Measurements from ENCODE around the gene BAIAP2L2.

BAIAP2L2 gene

GRCh38 chr22:38077096-38077495 lies 33.4 kb downstream of the BAIAP2L2 start:
- Histone ChIP-seq H3K9me3 (ENCODE audit: control insufficient read depth, low read depth, low read length) (no peaks in the 10 kb centered on the region), H3K4me3 (ENCODE audit: low read length) (no peak overlapping the region), H3K27ac (ENCODE audit: low read length) (no peak overlapping the region), H3K9ac (ENCODE audit: low read length) (no peak overlapping the region), H3K36me3 (ENCODE audit: control insufficient read depth, low read depth, low read length) (peaks cover 14% of the 10 kb centered on the region), H3K4me1 (ENCODE audit: control insufficient read depth, low read depth, low read length) (no peaks in the 10 kb centered on the region), H3K27me3 (ENCODE audit: control insufficient read depth, insufficient read depth, low read length) (peaks cover 23% of the 10 kb centered on the region)

- no peak overlapping the region for H3K9ac ChIP-seq (ENCODE audit: low read length)
- H3K4me3 ChIP-seq (ENCODE audit: low read length) = no peak overlapping the region
- H3K9me3 ChIP-seq (ENCODE audit: control insufficient read depth, low read depth, low read length) = no peaks in the 10 kb centered on the region
- H3K4me1 ChIP-seq (ENCODE audit: control insufficient read depth, low read depth, low read length) = no peaks in the 10 kb centered on the region
- peaks cover 24% of the 10 kb centered on the region for H3K36me3 ChIP-seq (ENCODE audit: control insufficient read depth, low read depth, low read length)
- peaks cover 14% of the 10 kb centered on the region for H3K27me3 ChIP-seq (ENCODE audit: control insufficient read depth, insufficient read depth, low read length)
- no peak overlapping the region for H3K27ac ChIP-seq (ENCODE audit: low read length)
Observed at GRCh38 chr22:38075961-38076360, 34.5 kb downstream of the BAIAP2L2 start.

- Histone ChIP-seq H3K9ac (ENCODE audit: low read length) (no peak overlapping the region), H3K27ac (ENCODE audit: low read length) (no peak overlapping the region)
Observed at GRCh38 chr22:38075105-38075825, 35.2 kb downstream of the BAIAP2L2 start.

GRCh38 chr22:38074181-38075104 lies 36.0 kb downstream of the BAIAP2L2 start:
- H3K27ac ChIP-seq (ENCODE audit: low read length) = no peak overlapping the region
- H3K9me3 ChIP-seq (ENCODE audit: control insufficient read depth, low read depth, low read length) = no peaks in the 10 kb centered on the region
- no peak overlapping the region for H3K9ac ChIP-seq (ENCODE audit: low read length)
- no peaks in the 10 kb centered on the region for H3K27me3 ChIP-seq (ENCODE audit: control insufficient read depth, insufficient read depth, low read length)
- peaks cover 24% of the 10 kb centered on the region for H3K36me3 ChIP-seq (ENCODE audit: control insufficient read depth, low read depth, low read length)
- no peaks in the 10 kb centered on the region for H3K4me1 ChIP-seq (ENCODE audit: control insufficient read depth, low read depth, low read length)
- no peak overlapping the region for H3K4me3 ChIP-seq (ENCODE audit: low read length)

More at GRCh38 chr22:38075105-38075825, 35.2 kb downstream of the BAIAP2L2 start:
- Histone ChIP-seq H3K4me1 (ENCODE audit: control insufficient read depth, low read depth, low read length) (no peaks in the 10 kb centered on the region), H3K9me3 (ENCODE audit: control insufficient read depth, low read depth, low read length) (no peaks in the 10 kb centered on the region), H3K36me3 (ENCODE audit: control insufficient read depth, low read depth, low read length) (peaks cover 24% of the 10 kb centered on the region), H3K4me3 (ENCODE audit: low read length) (no peak overlapping the region), H3K27me3 (ENCODE audit: control insufficient read depth, insufficient read depth, low read length) (peaks cover 7% of the 10 kb centered on the region)

GRCh38 chr22:38073150-38074130 lies 37.0 kb downstream of the BAIAP2L2 start:
- peaks cover 24% of the 10 kb centered on the region for H3K36me3 ChIP-seq (ENCODE audit: control insufficient read depth, low read depth, low read length)
- no peaks in the 10 kb centered on the region for H3K27me3 ChIP-seq (ENCODE audit: control insufficient read depth, insufficient read depth, low read length)
- no peak overlapping the region for H3K9ac ChIP-seq (ENCODE audit: low read length)
- H3K4me3 ChIP-seq (ENCODE audit: low read length) = no peak overlapping the region
- H3K4me1 ChIP-seq (ENCODE audit: control insufficient read depth, low read depth, low read length) = no peaks in the 10 kb centered on the region
- no peak overlapping the region for H3K27ac ChIP-seq (ENCODE audit: low read length)
- no peaks in the 10 kb centered on the region for H3K9me3 ChIP-seq (ENCODE audit: control insufficient read depth, low read depth, low read length)

GRCh38 chr22:38072322-38073149 lies 37.9 kb downstream of the BAIAP2L2 start:
- no peaks in the 10 kb centered on the region for H3K27me3 ChIP-seq (ENCODE audit: control insufficient read depth, insufficient read depth, low read length)
- H3K36me3 ChIP-seq (ENCODE audit: control insufficient read depth, low read depth, low read length) = peaks cover 24% of the 10 kb centered on the region
- no peak overlapping the region for H3K4me3 ChIP-seq (ENCODE audit: low read length)
- no peak overlapping the region for H3K27ac ChIP-seq (ENCODE audit: low read length)
- H3K4me1 ChIP-seq (ENCODE audit: control insufficient read depth, low read depth, low read length) = no peaks in the 10 kb centered on the region
- no peak overlapping the region for H3K9ac ChIP-seq (ENCODE audit: low read length)
- no peaks in the 10 kb centered on the region for H3K9me3 ChIP-seq (ENCODE audit: control insufficient read depth, low read depth, low read length)

- H3K36me3 ChIP-seq (ENCODE audit: control insufficient read depth, low read depth, low read length) = peaks cover 24% of the 10 kb centered on the region
- H3K9ac ChIP-seq (ENCODE audit: low read length) = no peak overlapping the region
- no peak overlapping the region for H3K4me3 ChIP-seq (ENCODE audit: low read length)
- no peak overlapping the region for H3K27ac ChIP-seq (ENCODE audit: low read length)
- H3K27me3 ChIP-seq (ENCODE audit: control insufficient read depth, insufficient read depth, low read length) = no peaks in the 10 kb centered on the region
- H3K4me1 ChIP-seq (ENCODE audit: control insufficient read depth, low read depth, low read length) = no peaks in the 10 kb centered on the region
- no peaks in the 10 kb centered on the region for H3K9me3 ChIP-seq (ENCODE audit: control insufficient read depth, low read depth, low read length)
Observed at GRCh38 chr22:38071421-38072321, 38.8 kb downstream of the BAIAP2L2 start.

- H3K9ac ChIP-seq (ENCODE audit: low read length) = no peak overlapping the region
- peaks cover 26% of the 10 kb centered on the region for H3K36me3 ChIP-seq (ENCODE audit: control insufficient read depth, low read depth, low read length)
- H3K4me3 ChIP-seq (ENCODE audit: low read length) = no peak overlapping the region
- H3K4me1 ChIP-seq (ENCODE audit: control insufficient read depth, low read depth, low read length) = no peaks in the 10 kb centered on the region
- no peaks in the 10 kb centered on the region for H3K9me3 ChIP-seq (ENCODE audit: control insufficient read depth, low read depth, low read length)
- no peak overlapping the region for H3K27ac ChIP-seq (ENCODE audit: low read length)
- no peaks in the 10 kb centered on the region for H3K27me3 ChIP-seq (ENCODE audit: control insufficient read depth, insufficient read depth, low read length)
Observed at GRCh38 chr22:38070250-38070921, 40.1 kb downstream of the BAIAP2L2 start.

- H3K9ac ChIP-seq (ENCODE audit: low read length) = no peak overlapping the region
- no peaks in the 10 kb centered on the region for H3K27me3 ChIP-seq (ENCODE audit: control insufficient read depth, insufficient read depth, low read length)
- H3K9me3 ChIP-seq (ENCODE audit: control insufficient read depth, low read depth, low read length) = no peaks in the 10 kb centered on the region
- H3K4me3 ChIP-seq (ENCODE audit: low read length) = no peak overlapping the region
- H3K36me3 ChIP-seq (ENCODE audit: control insufficient read depth, low read depth, low read length) = peaks cover 34% of the 10 kb centered on the region
- H3K4me1 ChIP-seq (ENCODE audit: control insufficient read depth, low read depth, low read length) = no peaks in the 10 kb centered on the region
- H3K27ac ChIP-seq (ENCODE audit: low read length) = no peak overlapping the region
Observed at GRCh38 chr22:38069372-38070249, 40.9 kb downstream of the BAIAP2L2 start.

All from iPS-18a (cell line).